CD14-positive monocyte (primary cell): Measurements from ENCODE around the gene ZBTB4. TPM values are rescaled to one million over a fixed set of nuclear protein-coding genes. Genes with fewer than 3 reads are reported as not detected.

Experiments used
- DNase-seq, 3 donors: peaks; one replicate each; pipeline ENCODE4 v3.0.0-alpha.2; 2011 to 2022
- H2AFZ ChIP-seq: 2 replicates; pipeline ENCODE4 v1.6.0; 2012; ENCODE audit warnings: mild to moderate bottlenecking, low read depth, low read length, inconsistent platforms; ENCODE audit not compliant: insufficient read depth, poor library complexity, severe bottlenecking
- H3K27ac ChIP-seq, 2 donors: 1 replicate in 1 of 2; 2 replicates in 1 of 2; pipeline ENCODE4 v1.5.1; 2012 to 2013; ENCODE audit warnings: low read length in 2 of 2, control low read depth in 1 of 2, inconsistent platforms in 1 of 2, low read depth in 1 of 2, mild to moderate bottlenecking in 1 of 2
- H3K27me3 ChIP-seq, 2 donors: one replicate each; pipeline versions ENCODE4 v1.6.0 to v1.6.1; 2011 to 2013; ENCODE audit warnings: low read length in 2 of 2; ENCODE audit not compliant: control insufficient read depth in 2 of 2, insufficient read depth in 2 of 2
- H3K36me3 ChIP-seq, 2 donors: replicated peaks in 1 of 2; 1 replicate in 1 of 2; 2 replicates in 1 of 2; pipeline versions ENCODE4 v1.5.1 to v1.6.1; 2012 to 2013; ENCODE audit warnings: low read length in 2 of 2, control low read depth in 1 of 2, inconsistent platforms in 1 of 2, mild to moderate bottlenecking in 1 of 2; ENCODE audit not compliant: insufficient read depth in 2 of 2, control insufficient read depth in 1 of 2
- H3K4me1 ChIP-seq, 2 donors: 1 replicate in 1 of 2; 2 replicates in 1 of 2; pipeline versions ENCODE4 v1.5.1 to v1.6.1; 2012 to 2013; ENCODE audit warnings: low read length in 2 of 2, control low read depth in 1 of 2, inconsistent platforms in 1 of 2, mild to moderate bottlenecking in 1 of 2, moderate library complexity in 1 of 2; ENCODE audit not compliant: insufficient read depth in 2 of 2, control insufficient read depth in 1 of 2
- H3K4me2 ChIP-seq: replicated peaks from 2 replicates; pipeline ENCODE3; 2012; ENCODE audit warnings: low read length, moderate library complexity, mild to moderate bottlenecking; ENCODE audit not compliant: poor library complexity, severe bottlenecking; ENCODE audit errors: extremely low read depth
- H3K4me3 ChIP-seq, 3 experiments: fragments of 200-600 bp in 1 of 3; sonication (generic) in 1 of 3; replicated peaks in 1 of 3; 1 replicate in 2 of 3; 2 replicates in 1 of 3; pipeline ENCODE4 v1.5.1; 2011 to 2013; ENCODE audit warnings: low read length in 3 of 3, mild to moderate bottlenecking in 3 of 3, control low read depth in 2 of 3, low read depth in 2 of 3, inconsistent platforms in 1 of 3, moderate library complexity in 1 of 3
- H3K79me2 ChIP-seq: 2 replicates; pipeline ENCODE4 v1.6.0; 2012; ENCODE audit warnings: mild to moderate bottlenecking, control low read depth, inconsistent platforms, low read length, moderate library complexity; ENCODE audit not compliant: insufficient read depth
- H3K9ac ChIP-seq: 2 replicates; pipeline ENCODE4 v1.6.0; 2017; ENCODE audit warnings: low read length, mild to moderate bottlenecking; ENCODE audit not compliant: insufficient read depth, poor library complexity, severe bottlenecking
- H3K9me3 ChIP-seq, 2 donors: replicated peaks in 1 of 2; 1 replicate in 1 of 2; 2 replicates in 1 of 2; pipeline versions ENCODE4 v1.5.1 to v1.6.1; 2012 to 2013; ENCODE audit warnings: low read length in 2 of 2, control low read depth in 1 of 2; ENCODE audit not compliant: control insufficient read depth in 1 of 2, insufficient read depth in 1 of 2
- H4K20me1 ChIP-seq: 2 replicates; pipeline ENCODE4 v1.6.0; 2012; ENCODE audit warnings: mild to moderate bottlenecking, low read length, control low read depth, moderate library complexity; ENCODE audit not compliant: insufficient read depth
- H3K27ac Mint-ChIP-seq, 7 donors: one replicate each; pipeline ENCODE4 v1.8.0; 2020; ENCODE audit warnings: mild to moderate bottlenecking in 7 of 7, mixed read lengths in 7 of 7, moderate library complexity in 6 of 7, inconsistent platforms in 2 of 7
- H3K27me3 Mint-ChIP-seq, 3 donors: one replicate each; pipeline ENCODE4 v1.8.0; 2021 to 2022; ENCODE audit warnings: low read depth in 3 of 3, mild to moderate bottlenecking in 3 of 3, mixed read lengths in 3 of 3, moderate library complexity in 3 of 3, inconsistent platforms in 1 of 3
- H3K36me3 Mint-ChIP-seq, 2 donors: one replicate each; pipeline ENCODE4 v1.8.0; 2020; ENCODE audit warnings: mixed read lengths in 2 of 2, inconsistent platforms in 1 of 2, mild to moderate bottlenecking in 1 of 2
- H3K4me1 Mint-ChIP-seq: one replicate; pipeline ENCODE4 v1.8.0; 2020; ENCODE audit warnings: mild to moderate bottlenecking, mixed read lengths
- H3K4me3 Mint-ChIP-seq, 2 donors: one replicate each; pipeline ENCODE4 v1.8.0; 2020; ENCODE audit warnings: mild to moderate bottlenecking in 2 of 2, mixed read lengths in 2 of 2, moderate library complexity in 1 of 2
- H3K9me3 Mint-ChIP-seq, 7 donors: one replicate each; pipeline ENCODE4 v1.8.0; 2020 to 2022; ENCODE audit warnings: mixed read lengths in 7 of 7, mild to moderate bottlenecking in 6 of 7, moderate library complexity in 6 of 7, inconsistent platforms in 2 of 7
- WGBS: methylation state at CpG from one replicate; pipeline ENCODE4 v1.1.5; 2013; ENCODE audit warnings: missing lambda C conversion rate; ENCODE audit not compliant: insufficient coverage; 5-methylcytosine and 5-hydroxymethylcytosine counted together
- intact Hi-C, 2 donors: fragments of 100-400 bp; cut with micrococcal nuclease; formaldehyde crosslinking; loops; one replicate each; pipeline versions ENCODE4 v1.15.0 to v1.15.1; 2023
- polyA plus RNA-seq, 3 donors: library from polyadenylated mRNA; depleted of rRNA in 1 of 3; unstranded in 2 of 3; stranded (reverse) in 1 of 3; fragments of 300-500 nt in 2 of 3; fragments of >200 nt in 1 of 3; fragmentation: Illumina TruSeq in 2 of 3; gene quantifications; 1 replicate in 2 of 3; 2 replicates in 1 of 3; pipeline ENCODE4 v1.2.3, GENCODE V29; 2012 to 2021
- TF ChIP-seq, protein P1 (sequence below): fragments of 200-600 bp; IDR thresholded peaks from one replicate; pipeline ENCODE4 v1.8.0; 2022; ENCODE audit warnings: antibody characterized with exemption, mild to moderate bottlenecking

ZBTB4 gene
- polyA plus RNA-seq, 3 donors, result 3.4 to 8.1 (median 4.4) TPM

- peaks cover 78 to 83% of the 10 kb centered on the region in 2 donors for H3K36me3 Mint-ChIP-seq
- intact Hi-C loops, result no loop called here
- Histone ChIP-seq H4K20me1 (peaks cover 31% of the 10 kb centered on the region), H3K27ac (no peak overlapping the region), H3K9ac (no peak overlapping the region), H3K9me3 (no peaks in the 10 kb centered on the region), H2AFZ (no peak overlapping the region), H3K4me1 (peaks cover 13 to 18% of the 10 kb centered on the region in 2 donors), H3K79me2 (no peaks in the 10 kb centered on the region), H3K4me2 (no peak overlapping the region), H3K4me3 (no peak overlapping the region), H3K36me3 (peaks cover 70 to 85% of the 10 kb centered on the region in 2 donors), H3K27me3 (no peaks in the 10 kb centered on the region)
- H3K9me3 Mint-ChIP-seq, result no peaks in the 10 kb centered on the region
- no peak for DNase-seq
- 98% methylated on average over 5 of the region's 10 CpGs for WGBS
- peaks cover 18% of the 10 kb centered on the region for H3K4me1 Mint-ChIP-seq
- H3K27me3 Mint-ChIP-seq, result peaks cover 0 to 4% (median 0%) of the 10 kb centered on the region in 3 donors
- TF ChIP-seq, protein P1, sequence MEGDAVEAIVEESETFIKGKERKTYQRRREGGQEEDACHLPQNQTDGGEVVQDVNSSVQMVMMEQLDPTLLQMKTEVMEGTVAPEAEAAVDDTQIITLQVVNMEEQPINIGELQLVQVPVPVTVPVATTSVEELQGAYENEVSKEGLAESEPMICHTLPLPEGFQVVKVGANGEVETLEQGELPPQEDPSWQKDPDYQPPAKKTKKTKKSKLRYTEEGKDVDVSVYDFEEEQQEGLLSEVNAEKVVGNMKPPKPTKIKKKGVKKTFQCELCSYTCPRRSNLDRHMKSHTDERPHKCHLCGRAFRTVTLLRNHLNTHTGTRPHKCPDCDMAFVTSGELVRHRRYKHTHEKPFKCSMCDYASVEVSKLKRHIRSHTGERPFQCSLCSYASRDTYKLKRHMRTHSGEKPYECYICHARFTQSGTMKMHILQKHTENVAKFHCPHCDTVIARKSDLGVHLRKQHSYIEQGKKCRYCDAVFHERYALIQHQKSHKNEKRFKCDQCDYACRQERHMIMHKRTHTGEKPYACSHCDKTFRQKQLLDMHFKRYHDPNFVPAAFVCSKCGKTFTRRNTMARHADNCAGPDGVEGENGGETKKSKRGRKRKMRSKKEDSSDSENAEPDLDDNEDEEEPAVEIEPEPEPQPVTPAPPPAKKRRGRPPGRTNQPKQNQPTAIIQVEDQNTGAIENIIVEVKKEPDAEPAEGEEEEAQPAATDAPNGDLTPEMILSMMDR, result no peak
- H3K4me3 Mint-ChIP-seq, result no peak overlapping the region
- peak overlapping the region in 2 of 7 donors; percentile 13 to 65 for H3K27ac Mint-ChIP-seq
Measured at GRCh38 chr17:7511108-7511507, 31.7 kb upstream of the ZBTB4 start.

DNA sequence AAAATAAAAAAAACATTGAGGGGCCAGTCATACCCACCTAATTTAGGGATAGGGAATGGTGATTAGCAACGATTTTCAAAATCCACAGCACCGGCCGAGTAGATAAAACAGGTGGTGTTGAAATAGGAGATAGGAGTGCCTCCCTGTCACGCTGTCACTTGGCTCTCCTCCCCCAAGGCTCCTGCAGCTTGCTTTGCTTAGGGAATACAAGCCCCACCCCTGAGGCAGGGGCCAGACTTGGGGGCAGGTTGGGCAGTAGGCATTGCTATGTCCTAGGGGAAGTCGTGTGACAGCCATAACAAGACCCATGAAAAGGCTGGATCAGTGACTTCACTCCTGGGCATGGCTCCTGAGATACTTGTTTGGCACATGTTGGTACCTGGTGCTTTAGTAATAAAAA lies 30.5 kb upstream of the ZBTB4 start:
- H3K27ac Mint-ChIP-seq, result no peak overlapping the region
- Histone ChIP-seq H3K27ac (no peak overlapping the region), H3K79me2 (no peaks in the 10 kb centered on the region), H3K4me3 (no peak overlapping the region), H3K9me3 (no peaks in the 10 kb centered on the region), H3K9ac (no peak overlapping the region), H4K20me1 (peaks cover 33% of the 10 kb centered on the region), H3K4me2 (no peak overlapping the region), H2AFZ (no peak overlapping the region), H3K36me3 (peaks cover 81 to 95% of the 10 kb centered on the region in 2 donors), H3K27me3 (no peaks in the 10 kb centered on the region), H3K4me1 (peaks cover 1 to 6% of the 10 kb centered on the region in 2 donors)
- H3K9me3 Mint-ChIP-seq, result no peaks in the 10 kb centered on the region
- DNase-seq, result no peak
- H3K4me1 Mint-ChIP-seq, result peaks cover 7% of the 10 kb centered on the region
- TF ChIP-seq, protein P1, result no peak
- intact Hi-C loops, result no loop called here
- peaks cover 0 to 2% (median 0%) of the 10 kb centered on the region in 3 donors for H3K27me3 Mint-ChIP-seq
- no CpG with 5 or more reads among the region's 5 CpGs for WGBS
- H3K36me3 Mint-ChIP-seq, result peaks cover 88 to 94% of the 10 kb centered on the region in 2 donors
- no peak overlapping the region for H3K4me3 Mint-ChIP-seq
